ENCODE data around the gene ANKRD36. TPM values are rescaled to one million over a fixed set of nuclear protein-coding genes. Genes with fewer than 3 reads are reported as not detected.
A peak's percentile ranks its signal among the peaks of the same experiment; 100 is the strongest.
"Not testable (repeated sequence)": the region's sequence is repeated elsewhere in the genome, so short reads cannot be mapped to it uniquely, and the experiment has no call there.

ANKRD36 gene
- total RNA-seq, 1 experiment from 2014 or later, result 20.6 TPM

DNA sequence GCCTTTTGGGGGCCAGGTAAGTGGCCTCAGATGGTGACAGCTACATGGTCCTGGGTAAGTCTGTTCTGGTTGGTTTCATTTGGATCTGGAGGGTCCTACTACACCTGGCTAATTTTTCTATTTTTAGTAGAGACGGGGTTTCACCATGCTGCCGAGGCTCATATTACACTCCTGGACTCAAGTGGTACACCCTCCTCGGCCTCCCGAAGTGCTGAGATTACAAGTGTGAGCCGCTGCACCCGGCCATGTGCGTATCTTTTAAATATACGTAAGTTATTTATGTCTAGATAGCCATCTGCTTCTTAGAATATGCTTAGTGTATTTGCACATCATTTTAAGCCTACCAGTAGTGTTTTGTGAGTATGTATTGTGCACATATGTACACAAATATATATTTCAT lies 35.7 kb upstream of the ANKRD36 start:
- H3K27ac Mint-ChIP-seq (ENCODE audit: low read depth, unreplicated experiment); H3K4me1 Mint-ChIP-seq (ENCODE audit: insufficient read depth, unreplicated experiment); POLR2A ChIA-PET; intact Hi-C loops (cut with micrococcal nuclease); CTCF ChIA-PET; BruUV-seq (replicated peaks); H3K4me3 Mint-ChIP-seq (ENCODE audit: unreplicated experiment); H3K36me3 Mint-ChIP-seq (ENCODE audit: insufficient read depth, unreplicated experiment); H3K9me3 Mint-ChIP-seq (ENCODE audit: unreplicated experiment); H3K27me3 Mint-ChIP-seq (ENCODE audit: insufficient read depth, unreplicated experiment); DNase-seq (ENCODE audit: unreplicated experiment): not testable (repeated sequence)

DNA sequence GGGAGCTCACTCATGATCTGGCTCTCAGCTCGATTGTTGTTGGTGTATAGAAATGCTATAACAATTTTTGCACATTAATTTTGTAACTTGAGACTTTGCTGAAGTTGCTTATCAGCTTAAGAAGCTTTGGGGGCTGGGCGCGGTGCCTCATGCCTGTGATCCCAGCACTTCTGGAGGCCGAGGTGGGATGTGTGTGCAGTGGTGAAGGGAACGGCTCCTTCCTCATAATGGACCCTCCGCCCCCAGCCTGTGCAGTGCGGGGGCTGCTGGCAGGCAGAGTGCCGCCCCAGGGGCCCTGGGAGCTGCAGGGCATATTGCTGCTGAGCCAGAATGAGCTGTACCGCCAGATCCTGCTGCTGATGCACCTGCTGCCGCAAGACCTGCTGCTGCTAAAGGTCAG lies 32.1 kb upstream of the ANKRD36 start:
- H3K27me3 Mint-ChIP-seq (ENCODE audit: insufficient read depth, unreplicated experiment); H3K9me3 Mint-ChIP-seq (ENCODE audit: unreplicated experiment); BruUV-seq (replicated peaks); H3K27ac Mint-ChIP-seq (ENCODE audit: low read depth, unreplicated experiment); POLR2A ChIA-PET; CTCF ChIA-PET; H3K4me3 Mint-ChIP-seq (ENCODE audit: unreplicated experiment); DNase-seq (ENCODE audit: unreplicated experiment); intact Hi-C loops (cut with micrococcal nuclease); H3K36me3 Mint-ChIP-seq (ENCODE audit: insufficient read depth, unreplicated experiment); H3K4me1 Mint-ChIP-seq (ENCODE audit: insufficient read depth, unreplicated experiment): not testable (repeated sequence)

DNA sequence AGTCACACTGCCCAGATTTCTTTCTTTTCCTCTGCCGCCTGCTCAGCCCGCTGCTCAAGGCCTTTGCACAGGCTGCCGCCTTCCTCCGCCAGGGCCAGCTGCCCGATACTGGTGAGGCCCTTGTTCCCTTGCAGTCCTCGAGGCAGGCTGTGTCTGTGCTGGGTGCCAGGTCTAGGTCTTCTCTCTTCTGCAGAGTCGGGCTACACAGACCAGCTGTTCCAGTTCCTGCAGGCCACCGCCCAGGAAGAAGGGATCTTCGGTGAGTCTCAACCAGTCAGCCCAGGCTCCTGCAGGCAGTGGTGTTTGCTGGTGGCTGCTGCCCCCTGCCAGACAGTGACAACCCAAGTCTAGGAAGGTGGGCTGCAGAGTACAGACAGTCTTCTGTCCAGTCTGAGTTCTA lies 30.7 kb upstream of the ANKRD36 start:
- H3K4me1 Mint-ChIP-seq (ENCODE audit: insufficient read depth, unreplicated experiment); H3K36me3 Mint-ChIP-seq (ENCODE audit: insufficient read depth, unreplicated experiment); DNase-seq (ENCODE audit: unreplicated experiment); intact Hi-C loops (cut with micrococcal nuclease); H3K9me3 Mint-ChIP-seq (ENCODE audit: unreplicated experiment); POLR2A ChIA-PET; BruUV-seq (replicated peaks); H3K27ac Mint-ChIP-seq (ENCODE audit: low read depth, unreplicated experiment); H3K4me3 Mint-ChIP-seq (ENCODE audit: unreplicated experiment); H3K27me3 Mint-ChIP-seq (ENCODE audit: insufficient read depth, unreplicated experiment): not testable (repeated sequence)
- CTCF ChIA-PET, result interaction anchor here (0.7 kb wide), 1 partner anchor 789 kb away, joined by 4 read pairs; no protein-coding TSS in a partner anchor

DNA sequence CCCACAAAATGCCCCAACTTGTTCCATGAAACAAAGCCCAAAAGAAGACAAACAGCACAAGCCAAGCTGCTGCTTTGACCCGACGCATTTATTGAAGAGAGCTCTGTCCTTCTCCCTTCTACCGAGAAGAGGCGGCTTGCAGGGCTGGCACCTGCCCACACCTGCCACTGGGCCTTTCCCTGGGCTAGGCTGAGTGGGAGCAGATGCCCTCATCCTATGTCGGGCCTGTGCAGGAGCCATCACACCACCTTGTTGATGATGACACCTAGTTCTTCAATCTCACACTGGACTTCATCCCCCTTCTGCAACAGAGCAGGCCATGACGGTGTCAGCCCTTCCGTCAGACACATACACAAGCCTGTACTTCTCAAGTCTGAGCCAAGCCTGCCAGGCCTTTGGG lies 29.4 kb upstream of the ANKRD36 start:
- H3K4me1 Mint-ChIP-seq (ENCODE audit: insufficient read depth, unreplicated experiment); H3K36me3 Mint-ChIP-seq (ENCODE audit: insufficient read depth, unreplicated experiment); H3K27me3 Mint-ChIP-seq (ENCODE audit: insufficient read depth, unreplicated experiment); DNase-seq (ENCODE audit: unreplicated experiment); intact Hi-C loops (cut with micrococcal nuclease); H3K4me3 Mint-ChIP-seq (ENCODE audit: unreplicated experiment); CTCF ChIA-PET; H3K27ac Mint-ChIP-seq (ENCODE audit: low read depth, unreplicated experiment); H3K9me3 Mint-ChIP-seq (ENCODE audit: unreplicated experiment); BruUV-seq (replicated peaks); POLR2A ChIA-PET: not testable (repeated sequence)

DNA sequence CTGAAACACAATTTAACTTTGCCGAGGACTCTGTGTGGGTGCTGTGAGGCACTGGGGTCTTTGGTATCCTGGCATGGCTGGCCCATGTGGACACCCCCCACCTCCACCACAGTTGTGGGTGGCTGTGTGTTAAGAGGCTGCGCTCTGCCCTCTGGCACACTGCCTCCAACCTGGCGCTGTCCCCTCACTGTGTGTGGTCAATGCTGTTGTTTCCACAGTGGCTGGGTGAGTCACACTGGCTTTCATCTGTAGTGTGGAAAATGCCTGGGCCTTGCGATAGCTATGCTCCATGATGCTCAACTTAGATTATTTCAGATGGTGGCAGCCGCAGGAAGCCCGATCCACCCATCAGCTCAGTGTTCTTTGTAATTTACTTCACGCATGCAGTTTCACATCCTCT lies 27.9 kb upstream of the ANKRD36 start:
- CTCF ChIA-PET, result not testable (repeated sequence)

DNA sequence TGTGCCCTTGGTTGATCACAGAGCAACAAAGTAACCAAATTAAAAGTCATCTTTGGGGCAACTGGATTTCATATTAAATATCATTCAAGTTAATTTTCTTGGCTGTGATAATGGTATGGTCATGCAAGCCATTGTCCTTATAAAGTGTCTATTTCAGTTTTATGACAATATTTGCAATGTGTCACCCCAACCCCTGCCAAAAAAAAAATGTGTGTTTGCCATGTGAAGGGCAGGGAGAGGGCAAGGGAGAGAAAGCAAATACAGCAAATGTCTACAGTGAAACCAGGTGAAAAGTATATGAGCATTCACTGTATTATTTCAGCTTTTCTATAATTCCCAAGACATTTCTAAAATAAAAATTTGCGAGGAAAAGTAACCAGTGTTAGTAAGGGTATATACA lies 24.2 kb upstream of the ANKRD36 start:
- BruUV-seq (replicated peaks); DNase-seq (ENCODE audit: unreplicated experiment); H3K27ac Mint-ChIP-seq (ENCODE audit: low read depth, unreplicated experiment); POLR2A ChIA-PET; H3K27me3 Mint-ChIP-seq (ENCODE audit: insufficient read depth, unreplicated experiment); CTCF ChIA-PET; H3K36me3 Mint-ChIP-seq (ENCODE audit: insufficient read depth, unreplicated experiment); H3K4me1 Mint-ChIP-seq (ENCODE audit: insufficient read depth, unreplicated experiment); H3K4me3 Mint-ChIP-seq (ENCODE audit: unreplicated experiment); intact Hi-C loops (cut with micrococcal nuclease); H3K9me3 Mint-ChIP-seq (ENCODE audit: unreplicated experiment): not testable (repeated sequence)

More for the DNA sequence above, 27.9 kb upstream of the ANKRD36 start:
- H3K27me3 Mint-ChIP-seq (ENCODE audit: insufficient read depth, unreplicated experiment); H3K36me3 Mint-ChIP-seq (ENCODE audit: insufficient read depth, unreplicated experiment); H3K27ac Mint-ChIP-seq (ENCODE audit: low read depth, unreplicated experiment); H3K9me3 Mint-ChIP-seq (ENCODE audit: unreplicated experiment); DNase-seq (ENCODE audit: unreplicated experiment); BruUV-seq (replicated peaks); intact Hi-C loops (cut with micrococcal nuclease); H3K4me3 Mint-ChIP-seq (ENCODE audit: unreplicated experiment); H3K4me1 Mint-ChIP-seq (ENCODE audit: insufficient read depth, unreplicated experiment); POLR2A ChIA-PET: not testable (repeated sequence)

DNA sequence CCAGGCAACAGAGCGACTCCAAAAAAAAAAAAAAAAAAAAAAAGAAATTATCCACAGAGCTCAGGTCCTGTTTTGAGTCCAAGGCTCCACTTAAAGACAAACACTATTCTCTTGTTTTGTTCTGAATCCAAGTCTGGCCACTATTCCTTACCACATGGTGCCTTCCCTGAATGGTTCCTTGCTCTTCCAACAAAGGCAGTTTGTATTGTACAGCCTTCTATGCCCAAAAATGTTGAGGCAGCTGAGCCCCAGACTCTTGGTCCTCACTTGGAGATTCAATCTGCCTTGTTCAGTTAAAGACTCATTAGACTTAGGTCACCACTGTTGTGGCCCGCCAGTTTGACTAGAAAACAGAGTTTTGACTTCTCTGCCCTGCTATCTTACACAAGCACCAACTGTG lies 20.0 kb upstream of the ANKRD36 start:
- CTCF ChIA-PET, result interaction anchor here (0.7 kb wide), 1 partner anchor 235 kb away, joined by 3 read pairs; the partner anchor contains the start of gene ANKRD39
- BruUV-seq (replicated peaks); H3K9me3 Mint-ChIP-seq (ENCODE audit: unreplicated experiment); H3K27me3 Mint-ChIP-seq (ENCODE audit: insufficient read depth, unreplicated experiment); DNase-seq (ENCODE audit: unreplicated experiment); H3K4me1 Mint-ChIP-seq (ENCODE audit: insufficient read depth, unreplicated experiment); intact Hi-C loops (cut with micrococcal nuclease); H3K27ac Mint-ChIP-seq (ENCODE audit: low read depth, unreplicated experiment); H3K36me3 Mint-ChIP-seq (ENCODE audit: insufficient read depth, unreplicated experiment); H3K4me3 Mint-ChIP-seq (ENCODE audit: unreplicated experiment); POLR2A ChIA-PET: not testable (repeated sequence)

DNA sequence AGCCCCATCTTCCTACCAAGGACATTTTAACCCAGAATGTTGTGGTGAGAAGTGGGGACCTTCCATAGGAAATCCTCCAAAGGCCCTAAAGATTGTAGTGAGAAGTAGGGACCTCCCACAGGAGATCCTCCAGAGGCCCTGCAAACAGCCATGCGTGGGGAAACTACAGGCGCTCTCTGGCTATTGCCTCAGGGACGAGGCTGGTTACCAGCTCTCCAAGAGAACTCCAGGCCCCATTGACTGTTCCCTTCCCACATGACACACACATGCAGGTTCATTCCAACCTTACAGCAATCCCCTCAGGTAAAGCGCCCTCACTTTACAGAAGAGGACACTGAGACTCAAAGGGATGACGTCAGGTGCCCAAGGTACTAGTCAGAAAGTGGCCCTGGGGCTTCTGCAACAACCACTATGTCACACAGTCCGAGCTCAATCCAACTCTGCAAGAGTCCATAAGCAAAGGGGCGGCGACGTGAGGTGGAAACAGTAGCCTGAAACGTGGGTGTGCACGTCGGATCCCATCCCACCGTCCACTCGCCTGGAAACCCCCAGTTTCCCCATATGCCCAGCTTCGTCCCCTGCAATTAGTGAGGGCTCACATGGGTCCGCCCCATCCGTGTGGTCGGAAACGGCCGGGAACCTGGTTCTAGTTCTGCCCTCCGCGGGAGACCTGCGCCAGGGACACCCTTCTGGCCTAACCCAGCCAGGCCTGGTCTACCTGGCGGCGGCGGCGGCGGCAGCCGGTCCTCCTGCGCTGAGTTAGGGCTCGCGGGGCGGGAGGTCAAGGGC lies 18.8 kb upstream of the ANKRD36 start:
- H3K4me3 Mint-ChIP-seq (ENCODE audit: unreplicated experiment); H3K9me3 Mint-ChIP-seq (ENCODE audit: unreplicated experiment); CTCF ChIA-PET; DNase-seq (ENCODE audit: unreplicated experiment); H3K27me3 Mint-ChIP-seq (ENCODE audit: insufficient read depth, unreplicated experiment); H3K36me3 Mint-ChIP-seq (ENCODE audit: insufficient read depth, unreplicated experiment); H3K4me1 Mint-ChIP-seq (ENCODE audit: insufficient read depth, unreplicated experiment); H3K27ac Mint-ChIP-seq (ENCODE audit: low read depth, unreplicated experiment); intact Hi-C loops (cut with micrococcal nuclease); POLR2A ChIA-PET; BruUV-seq (replicated peaks): not testable (repeated sequence)

DNA sequence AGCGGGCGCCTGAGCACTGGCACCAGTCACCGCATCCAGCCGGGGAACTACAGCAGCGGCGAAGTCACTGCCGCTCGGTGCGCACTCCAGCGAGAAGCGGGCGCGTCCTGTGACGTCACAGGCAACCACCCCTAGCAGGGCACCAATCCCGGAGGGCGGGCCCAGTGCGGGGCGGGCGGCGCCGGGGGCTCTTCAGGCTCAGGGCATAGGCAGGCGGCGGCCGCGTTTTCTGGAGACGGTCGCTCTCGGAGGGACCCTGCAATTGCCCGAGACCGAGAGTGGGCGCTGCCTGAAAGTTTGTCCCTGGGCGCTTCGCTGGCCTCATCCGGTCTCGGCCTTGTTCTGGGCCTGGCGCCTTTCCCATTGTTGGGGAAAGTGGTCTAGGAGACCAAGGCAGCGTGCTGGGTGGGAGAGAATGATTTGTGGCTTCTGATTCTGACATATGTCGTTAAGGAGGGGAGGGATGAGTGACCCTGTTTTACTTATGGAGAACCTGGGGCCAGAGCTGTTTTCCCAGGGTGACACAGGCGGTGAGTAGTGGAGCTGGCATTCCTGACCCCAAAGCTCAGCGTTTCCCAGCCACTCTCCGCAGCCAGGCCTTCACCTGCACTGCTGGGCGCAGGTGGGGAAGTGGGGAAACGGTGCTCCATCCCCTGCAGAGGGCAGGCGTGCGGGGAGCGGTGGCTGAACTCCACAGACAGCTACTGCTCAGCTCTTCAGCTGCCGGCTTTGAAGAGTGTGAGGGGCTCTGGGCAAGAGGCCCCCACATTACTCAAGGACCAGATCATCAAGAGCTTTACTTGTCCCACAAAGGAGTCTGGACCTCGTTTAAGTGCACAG lies 18.0 kb upstream of the ANKRD36 start, which contains the start of gene FAHD2B:
Gene FAHD2B (minus strand): TSS at position 111 of the 840 bp plus-strand sequence. CDS start 3,176 bp downstream, outside the sequence.
- H3K27me3 Mint-ChIP-seq (ENCODE audit: insufficient read depth, unreplicated experiment); H3K27ac Mint-ChIP-seq (ENCODE audit: low read depth, unreplicated experiment); H3K9me3 Mint-ChIP-seq (ENCODE audit: unreplicated experiment); intact Hi-C loops (cut with micrococcal nuclease); POLR2A ChIA-PET; H3K4me1 Mint-ChIP-seq (ENCODE audit: insufficient read depth, unreplicated experiment); H3K36me3 Mint-ChIP-seq (ENCODE audit: insufficient read depth, unreplicated experiment); BruUV-seq (replicated peaks): not testable (repeated sequence)
- peak within 1 kb of the TSS; percentile 51 for H3K4me3 Mint-ChIP-seq (ENCODE audit: unreplicated experiment)
- CTCF ChIA-PET, result interaction anchor here (2.4 kb wide), 1 partner anchor 17 kb away, joined by 9 read pairs; the partner anchor contains the start of gene ANKRD36
- DNase-seq (ENCODE audit: unreplicated experiment), result peak; percentile 65
